Sigmoid colon (tissue), 4 donors: ENCODE data around the gene SF3B2.

Experiments
- CTCF ChIP-seq, 4 experiments: fragments of 450-650 bp in 3 of 4; fragments of 200-600 bp in 1 of 4; IDR thresholded peaks; one replicate each; pipeline ENCODE4 v1.5.1; 2016 to 2019; ENCODE audit warnings: antibody characterized with exemption in 4 of 4, mild to moderate bottlenecking in 3 of 4, moderate library complexity in 2 of 4
- POLR2A ChIP-seq, 2 donors: fragments of 450-650 bp; IDR thresholded peaks; one replicate each; pipeline ENCODE4 v1.6.1; 2016; ENCODE audit warnings: antibody characterized with exemption in 2 of 2, mild to moderate bottlenecking in 2 of 2, moderate library complexity in 2 of 2
- POLR2AphosphoS5 ChIP-seq, 4 donors: sonication (generic); formaldehyde crosslinking; IDR thresholded peaks; one replicate each; pipeline ENCODE4 v1.6.1; 2017; ENCODE audit warnings: antibody characterized with exemption in 4 of 4

GRCh38 chr11:66012371-66012945 is 39.7 kb upstream of the SF3B2 start:
- TF ChIP-seq POLR2A (IDR thresholded peaks at IDR 0.05) (no peak), CTCF (IDR thresholded peaks at IDR 0.05) (no peak), POLR2AphosphoS5 (IDR thresholded peaks at IDR 0.05) (no peak)
